HuH-7 (cell line): ENCODE results near the gene TRIM72.
"Not testable (repeated sequence)": the region's sequence is repeated elsewhere in the genome, so short reads cannot be mapped to it uniquely, and the experiment has no call there.

Experiments
- DNase-seq: peaks from one replicate; pipeline ENCODE4 v3.0.0; 2011; ENCODE audit warnings: low spot score

The TRIM72 gene

DNA sequence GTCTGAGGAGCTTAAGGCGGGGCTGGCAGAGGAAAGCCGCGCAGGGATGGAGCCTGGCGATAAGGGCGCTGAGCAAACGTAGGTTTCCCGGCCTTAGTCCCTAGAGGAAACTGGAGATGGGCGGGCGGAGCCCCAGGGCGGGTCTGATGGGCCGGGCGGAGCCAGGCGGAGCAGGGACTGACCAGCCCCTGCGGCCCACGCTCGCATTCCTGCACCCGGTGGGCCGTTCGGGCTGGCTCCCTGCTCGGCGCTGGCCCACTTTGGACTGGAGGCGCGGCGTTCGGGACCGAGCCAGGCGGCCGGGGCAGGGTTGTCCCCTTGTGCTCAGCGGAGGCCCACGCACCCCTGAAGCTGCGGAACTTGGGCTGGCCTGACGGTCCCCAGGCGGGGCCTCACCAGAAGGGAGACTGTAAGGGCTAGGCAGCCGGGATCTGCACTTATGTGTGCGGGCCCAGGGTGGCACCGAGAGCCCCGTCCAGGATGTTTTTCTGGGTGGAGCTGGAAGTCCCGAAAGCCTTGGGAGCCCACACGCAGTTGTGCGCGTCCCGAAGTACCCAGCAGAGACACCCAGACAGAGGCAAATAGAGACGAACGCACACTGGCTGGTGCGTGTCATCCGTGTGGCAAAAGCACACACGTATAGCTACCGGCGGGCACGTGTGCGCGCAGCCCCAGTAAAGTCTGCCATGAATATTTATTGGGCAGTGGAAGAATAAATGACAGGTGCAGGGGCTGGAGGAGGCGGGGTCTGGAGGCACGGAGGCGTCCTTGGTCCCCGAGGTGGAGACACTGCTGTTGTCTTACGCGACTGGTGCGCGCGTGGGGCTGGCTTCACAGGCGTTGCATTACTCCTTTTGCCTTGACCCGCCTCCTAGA lies 1.6 kb downstream of the TRIM72 start:
- peak; percentile 96 for DNase-seq

DNA sequence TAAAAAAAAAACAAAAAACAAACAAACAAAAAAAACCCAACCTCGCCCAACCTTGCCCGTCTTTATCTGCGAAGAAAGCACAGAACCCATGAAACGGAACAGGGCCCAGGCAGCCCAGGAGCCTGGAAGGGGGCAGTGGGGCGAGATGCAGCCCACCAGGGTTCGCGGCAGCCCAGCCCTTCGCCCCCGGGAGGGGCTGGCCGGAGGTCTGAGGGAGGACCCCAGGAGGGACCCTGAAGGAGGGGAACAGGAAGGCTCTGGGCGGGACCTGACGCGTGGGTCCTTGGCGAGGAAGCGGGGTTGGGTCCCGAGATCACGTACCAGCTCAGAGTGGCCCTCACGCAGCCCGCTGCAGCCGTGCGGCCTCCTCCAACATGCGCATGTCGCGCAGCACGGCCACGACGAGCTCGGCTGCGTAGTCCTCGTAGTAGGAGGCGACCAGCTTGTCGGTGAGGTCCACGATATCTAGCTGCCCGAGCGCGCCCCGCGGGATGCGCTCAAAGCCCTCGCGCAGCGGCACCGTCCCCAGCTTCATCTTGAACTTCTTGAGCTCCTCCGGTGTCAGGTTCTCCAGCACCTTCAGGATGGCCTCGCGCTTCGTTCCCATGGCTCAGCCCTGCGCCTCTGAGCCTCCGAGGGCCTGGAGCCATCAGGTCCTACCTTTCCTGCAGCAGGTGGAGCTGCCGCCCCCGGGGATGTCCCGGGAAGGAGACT lies 2.7 kb downstream of the TRIM72 start, which contains the start of gene PYDC1:
Gene PYDC1, minus strand, starts transcription at position 714 of the 714 bp plus-strand sequence. Its CDS starts 107 bp downstream, at position 607.
- DNase-seq, result no peak

DNA sequence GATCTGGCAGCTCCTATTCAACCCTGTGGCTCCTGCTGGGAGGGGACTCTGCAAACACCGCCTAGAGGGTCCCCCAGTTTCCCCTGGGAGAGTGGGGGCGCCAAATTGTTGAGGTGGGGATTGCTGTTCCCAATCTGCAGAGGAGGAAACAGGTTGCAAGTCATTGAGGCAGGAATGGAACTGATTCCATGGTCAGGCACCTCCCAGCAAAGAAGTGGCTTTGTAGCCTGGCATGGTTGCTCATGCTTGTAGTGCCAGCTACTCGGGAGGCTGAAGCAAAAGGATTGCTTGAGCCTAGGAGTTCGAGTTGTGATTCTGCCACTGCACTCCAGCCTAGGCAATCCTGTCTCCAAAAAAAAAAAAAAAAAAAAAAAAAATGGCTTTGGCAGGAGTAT lies 3.2 kb downstream of the TRIM72 start:
- no peak for DNase-seq

DNA sequence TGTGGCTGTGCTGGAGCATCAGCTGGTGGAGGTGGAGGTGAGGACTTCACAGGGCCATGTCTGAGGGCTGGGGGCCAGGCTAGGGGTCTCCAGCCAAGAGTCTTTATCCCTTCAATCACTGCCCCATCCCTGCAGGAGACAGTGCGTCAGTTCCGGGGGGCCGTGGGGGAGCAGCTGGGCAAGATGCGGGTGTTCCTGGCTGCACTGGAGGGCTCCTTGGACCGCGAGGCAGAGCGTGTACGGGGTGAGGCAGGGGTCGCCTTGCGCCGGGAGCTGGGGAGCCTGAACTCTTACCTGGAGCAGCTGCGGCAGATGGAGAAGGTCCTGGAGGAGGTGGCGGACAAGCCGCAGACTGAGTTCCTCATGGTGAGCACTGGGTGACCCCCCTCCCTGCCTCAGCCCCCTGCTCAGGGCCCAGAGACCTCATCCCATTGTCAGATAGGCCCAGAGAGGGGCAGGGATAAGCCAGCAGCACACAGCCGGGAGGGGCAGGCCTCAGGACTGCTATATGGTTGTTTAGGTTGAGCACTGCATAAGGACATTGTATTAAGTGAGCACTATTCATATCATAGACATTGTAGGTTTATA lies 5.3 kb downstream of the TRIM72 start:
- DNase-seq, result no peak

DNA sequence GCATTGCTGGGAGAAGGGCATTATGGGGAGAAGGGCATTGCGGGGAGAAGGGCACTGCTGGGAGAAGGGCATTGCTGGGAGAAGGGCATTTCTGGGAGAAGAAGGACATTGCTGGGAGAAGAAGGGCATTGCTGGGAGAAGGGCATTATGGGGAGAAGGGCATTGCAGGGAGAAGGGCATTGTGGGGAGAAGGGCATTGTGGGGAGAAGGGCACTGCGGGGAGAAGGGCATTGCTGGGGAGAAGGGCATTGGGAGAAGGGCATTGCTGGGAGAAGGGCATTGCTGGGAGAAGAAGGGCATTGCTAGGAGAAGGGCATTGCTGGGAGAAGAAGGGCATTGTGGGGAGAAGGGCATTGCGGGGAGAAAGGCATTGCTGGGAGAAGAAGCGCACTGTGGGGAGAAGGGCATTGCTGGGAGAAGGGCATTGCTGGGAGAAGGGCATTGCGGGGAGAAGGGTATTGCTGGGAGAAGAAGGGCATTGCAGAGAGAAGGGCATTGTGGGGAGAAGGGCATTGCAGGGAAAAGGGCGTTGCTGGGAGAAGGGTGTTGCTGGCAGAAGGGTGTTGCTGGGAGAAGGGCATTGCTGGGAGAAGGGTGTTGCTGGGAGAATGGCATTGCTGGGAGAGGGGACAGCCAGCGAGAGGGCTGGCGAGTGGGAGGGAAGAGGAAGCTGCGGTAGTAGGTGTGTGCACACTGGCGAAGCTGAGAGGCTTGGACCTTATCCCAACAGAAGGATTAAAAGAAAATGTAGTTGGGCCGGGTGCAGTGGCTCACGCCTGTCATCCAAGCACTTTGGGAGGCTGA lies 7.6 kb downstream of the TRIM72 start:
- DNase-seq, result no peak

DNA sequence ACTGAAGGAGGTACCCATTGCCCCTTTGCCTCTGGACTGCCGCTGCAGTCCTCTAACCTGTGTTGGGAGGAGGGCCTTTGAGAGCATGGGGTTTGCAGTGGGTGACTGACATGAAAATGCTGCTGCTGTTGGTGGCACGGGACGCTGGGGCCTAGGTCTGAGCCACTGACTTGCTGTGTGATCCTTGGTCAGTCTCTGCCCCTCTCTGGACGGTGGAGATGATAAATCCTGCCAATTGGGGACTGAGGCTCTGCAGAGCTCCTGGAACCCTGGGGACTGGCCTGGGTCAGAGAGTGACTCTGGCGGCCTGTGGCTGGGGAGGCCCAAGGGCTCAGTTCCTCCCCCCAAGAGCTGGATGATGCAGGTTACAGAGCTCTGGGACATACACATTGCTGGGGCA lies 9.1 kb downstream of the TRIM72 start:
- no peak for DNase-seq

DNA sequence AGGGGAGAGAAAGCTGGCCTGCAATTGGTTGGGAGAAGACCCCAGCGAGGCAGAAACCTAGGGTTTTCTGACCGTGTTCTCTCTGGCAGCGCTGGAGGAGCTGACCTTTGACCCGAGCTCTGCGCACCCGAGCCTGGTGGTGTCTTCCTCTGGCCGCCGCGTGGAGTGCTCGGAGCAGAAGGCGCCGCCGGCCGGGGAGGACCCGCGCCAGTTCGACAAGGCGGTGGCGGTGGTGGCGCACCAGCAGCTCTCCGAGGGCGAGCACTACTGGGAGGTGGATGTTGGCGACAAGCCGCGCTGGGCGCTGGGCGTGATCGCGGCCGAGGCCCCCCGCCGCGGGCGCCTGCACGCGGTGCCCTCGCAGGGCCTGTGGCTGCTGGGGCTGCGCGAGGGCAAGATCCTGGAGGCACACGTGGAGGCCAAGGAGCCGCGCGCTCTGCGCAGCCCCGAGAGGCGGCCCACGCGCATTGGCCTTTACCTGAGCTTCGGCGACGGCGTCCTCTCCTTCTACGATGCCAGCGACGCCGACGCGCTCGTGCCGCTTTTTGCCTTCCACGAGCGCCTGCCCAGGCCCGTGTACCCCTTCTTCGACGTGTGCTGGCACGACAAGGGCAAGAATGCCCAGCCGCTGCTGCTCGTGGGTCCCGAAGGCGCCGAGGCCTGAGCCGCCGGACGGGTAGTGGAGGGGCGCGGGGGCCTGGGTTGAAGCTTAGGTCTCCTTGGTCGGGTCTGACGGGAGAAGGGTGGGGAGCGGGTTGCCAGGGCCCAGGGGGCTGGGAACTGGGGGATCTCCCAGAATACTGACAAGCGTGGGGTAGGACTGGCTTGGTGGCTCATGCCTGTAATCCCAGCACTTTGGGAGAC lies 10.4 kb downstream of the TRIM72 start:
- DNase-seq, result peak; percentile 5

DNA sequence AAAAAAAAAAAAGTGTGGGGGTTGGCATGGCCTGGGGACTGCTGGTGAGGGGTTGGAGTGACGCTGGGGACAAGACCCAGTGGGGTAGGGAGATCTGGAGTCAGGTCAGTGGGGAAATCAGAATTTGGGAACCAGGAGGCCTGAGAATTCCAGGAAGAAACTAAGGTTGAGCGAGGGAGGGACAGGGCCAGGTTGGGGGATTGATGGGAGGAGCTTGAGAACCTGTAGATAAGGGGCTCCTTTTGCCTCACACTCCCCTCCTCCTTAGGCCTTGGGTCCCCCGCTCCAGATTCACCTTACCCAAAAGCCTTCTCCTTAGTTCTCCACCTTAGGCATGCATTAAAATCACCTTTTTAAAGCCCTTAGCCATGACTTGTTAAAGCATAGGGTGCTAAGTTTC lies 11.3 kb downstream of the TRIM72 start:
- no peak for DNase-seq

DNA sequence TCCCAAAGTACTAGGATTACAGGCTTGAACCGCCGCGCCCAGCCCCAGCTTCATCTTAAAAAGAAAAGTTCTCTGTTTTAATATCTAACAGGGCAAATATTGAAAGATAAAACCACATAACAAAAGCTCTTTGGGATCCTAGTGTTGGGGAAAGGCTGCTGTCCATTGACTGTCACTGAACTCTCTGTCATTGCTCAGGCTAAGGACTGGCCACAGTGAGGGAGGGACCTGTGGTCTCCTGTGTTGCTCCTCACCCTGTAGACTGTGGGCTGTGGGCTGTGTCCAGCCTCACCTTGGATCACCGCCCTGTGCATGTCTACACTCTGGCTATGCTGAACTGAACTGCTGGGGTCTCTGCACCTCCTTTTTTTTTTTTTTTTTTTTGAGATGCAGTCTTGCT lies 14.3 kb downstream of the TRIM72 start:
- no peak for DNase-seq

DNA sequence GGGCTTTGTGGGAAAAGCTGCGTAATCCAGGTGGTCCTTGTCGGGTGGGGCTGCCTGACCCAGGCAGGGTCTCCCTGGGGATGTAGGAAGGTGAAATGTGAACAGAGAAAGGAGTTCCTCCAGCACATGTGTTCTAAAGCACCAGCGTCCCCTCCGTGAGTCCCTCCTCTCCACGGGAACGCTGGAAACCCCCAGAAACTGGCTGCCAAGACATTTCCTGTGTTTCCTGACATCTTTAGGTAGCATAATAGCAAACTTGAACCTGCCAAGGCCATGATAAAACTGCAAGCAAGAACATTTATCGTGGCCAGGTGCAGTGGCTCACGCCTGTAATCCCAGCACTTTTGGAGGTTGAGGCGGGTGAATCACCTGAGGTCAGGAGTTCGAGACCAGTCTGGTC lies 15.6 kb downstream of the TRIM72 start:
- DNase-seq, result no peak

DNA sequence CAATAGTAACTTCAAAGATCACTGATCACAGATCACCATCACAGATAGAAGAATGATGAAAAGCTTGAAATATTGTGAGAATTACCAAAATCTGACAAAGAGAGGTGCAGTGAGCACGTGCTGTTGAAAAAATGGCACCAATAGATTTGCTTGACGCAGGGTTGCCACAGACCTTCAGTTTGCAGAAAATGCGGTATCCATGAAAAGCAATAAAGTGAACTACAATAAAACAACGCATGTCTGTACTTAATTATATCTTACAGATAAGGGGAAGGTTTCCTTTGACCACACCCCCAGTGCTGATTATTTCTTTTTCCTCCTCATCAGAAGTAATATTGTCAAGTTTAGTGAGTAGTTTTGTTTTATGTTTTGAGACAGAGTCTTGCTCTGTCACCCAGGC lies 24.1 kb downstream of the TRIM72 start:
- no peak for DNase-seq

DNA sequence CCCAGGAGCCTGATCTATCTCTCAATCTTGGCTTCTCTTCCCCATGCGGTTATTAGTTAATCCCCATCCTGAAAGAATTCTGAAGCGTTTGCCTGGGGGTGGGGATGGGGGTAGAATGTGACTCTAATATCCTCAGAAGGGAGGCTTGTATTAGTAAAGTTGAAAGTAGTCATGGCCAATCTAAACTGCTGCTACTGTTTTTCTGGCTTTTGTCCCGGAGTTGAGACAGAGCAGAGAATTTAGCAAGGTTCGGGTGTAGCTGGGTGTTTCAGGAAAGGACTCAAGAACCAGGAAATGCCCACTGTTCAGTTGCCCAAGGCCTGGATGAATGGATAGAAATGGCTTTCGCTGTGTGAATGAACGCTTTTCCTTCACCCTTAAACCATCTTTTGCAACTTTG lies 28.3 kb downstream of the TRIM72 start:
- no peak for DNase-seq

DNA sequence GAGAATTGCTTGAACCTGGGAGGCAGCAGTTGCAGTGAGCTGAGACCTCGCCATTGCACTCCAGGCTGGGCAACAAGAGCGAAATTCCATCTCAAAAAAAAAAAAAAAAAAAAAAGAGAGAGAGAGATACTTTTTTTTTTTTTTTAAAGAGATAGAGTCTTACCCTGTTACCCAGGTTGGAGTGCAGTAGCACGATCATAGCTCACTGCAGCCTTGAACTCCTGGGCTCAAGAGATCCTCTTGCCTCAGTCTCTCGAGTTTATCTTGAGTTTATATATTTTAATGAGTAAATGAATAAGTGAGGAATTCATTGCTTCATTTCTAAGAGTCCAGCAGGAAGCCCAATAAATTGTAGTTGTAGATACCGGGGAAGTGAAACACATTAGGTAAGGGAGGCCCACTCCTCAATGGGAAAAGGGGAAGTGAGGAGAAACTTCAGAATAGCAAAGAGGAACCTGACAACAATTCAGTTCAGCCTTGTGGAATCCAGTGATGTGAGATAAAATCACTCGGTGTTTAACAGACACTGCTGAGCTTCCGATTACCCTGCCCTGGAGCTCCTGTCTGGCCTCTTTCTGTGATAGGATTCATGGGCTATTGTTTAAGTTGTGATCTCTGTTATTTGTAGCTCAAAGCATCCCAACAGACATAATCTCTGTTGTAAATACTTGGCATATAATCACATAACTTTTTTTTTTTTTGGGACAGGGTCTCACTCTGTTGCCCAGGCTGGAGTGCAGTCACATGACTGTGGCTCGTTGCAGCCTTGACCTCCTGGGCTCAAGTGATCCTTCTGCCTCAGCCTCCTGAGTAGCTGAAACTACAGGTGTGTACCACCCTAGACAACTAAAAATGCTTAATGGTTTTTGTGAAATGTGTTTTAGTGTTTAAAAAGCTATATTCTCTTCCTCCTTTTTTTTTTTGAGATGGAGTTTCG lies 30.1 kb downstream of the TRIM72 start:
- no peak for DNase-seq

DNA sequence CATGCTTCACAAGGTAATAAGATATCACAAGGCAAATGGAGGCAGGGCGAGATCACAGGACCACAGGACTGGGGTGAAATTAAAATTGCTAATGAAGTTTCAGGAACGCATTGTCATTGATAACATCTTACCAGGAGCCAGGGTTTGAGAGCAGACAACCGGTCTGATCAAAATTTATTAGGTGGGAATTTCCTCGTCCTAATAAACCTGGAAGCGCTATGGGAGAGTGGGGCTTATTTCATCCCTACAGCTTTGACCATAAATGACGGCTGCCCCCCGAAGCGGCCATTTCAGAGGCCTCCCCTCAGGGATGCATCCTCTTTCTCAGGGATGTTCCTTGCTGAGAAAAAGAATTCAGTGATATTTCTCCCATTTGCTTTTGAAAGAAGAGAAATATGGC lies 31.7 kb downstream of the TRIM72 start:
- not testable (repeated sequence) for DNase-seq

DNA sequence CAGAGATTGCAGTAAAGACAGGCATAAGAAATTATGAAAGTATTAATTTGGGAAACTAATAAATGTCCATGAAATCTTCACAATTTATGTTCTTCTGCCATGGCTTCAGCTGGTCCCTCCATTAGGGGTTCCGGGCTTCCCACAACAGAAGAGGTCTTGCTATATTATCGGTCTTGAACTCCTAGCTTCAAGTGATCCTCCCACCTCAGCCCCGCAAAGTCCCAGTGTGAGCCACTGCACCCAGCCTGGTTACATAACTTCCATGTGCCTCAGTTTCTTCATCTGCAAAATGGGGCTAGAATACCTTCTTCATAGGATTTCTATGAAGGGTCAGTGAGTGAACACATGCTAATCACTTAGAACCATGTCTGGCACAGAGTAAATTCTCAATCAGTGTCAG lies 32.4 kb downstream of the TRIM72 start:
- DNase-seq, result no peak

DNA sequence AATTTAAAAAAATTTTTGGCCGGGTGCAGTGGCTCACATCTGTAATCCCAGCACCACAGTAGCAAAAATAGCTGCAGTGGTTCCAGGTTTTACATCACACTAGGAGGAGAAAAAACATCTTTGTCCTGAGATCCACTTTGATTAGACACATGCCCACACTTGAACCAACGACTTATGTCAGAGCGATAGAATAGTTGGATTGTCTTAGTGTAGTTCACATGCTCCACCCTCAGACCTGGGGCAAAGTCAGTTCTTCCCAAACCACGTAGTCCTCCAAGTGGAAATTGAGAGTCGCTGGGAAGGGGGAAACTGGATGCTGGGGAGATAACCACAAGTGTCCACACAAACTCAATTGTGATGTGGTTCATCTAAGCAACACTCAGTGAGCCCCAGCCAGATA lies 34.4 kb downstream of the TRIM72 start:
- no peak for DNase-seq

DNA sequence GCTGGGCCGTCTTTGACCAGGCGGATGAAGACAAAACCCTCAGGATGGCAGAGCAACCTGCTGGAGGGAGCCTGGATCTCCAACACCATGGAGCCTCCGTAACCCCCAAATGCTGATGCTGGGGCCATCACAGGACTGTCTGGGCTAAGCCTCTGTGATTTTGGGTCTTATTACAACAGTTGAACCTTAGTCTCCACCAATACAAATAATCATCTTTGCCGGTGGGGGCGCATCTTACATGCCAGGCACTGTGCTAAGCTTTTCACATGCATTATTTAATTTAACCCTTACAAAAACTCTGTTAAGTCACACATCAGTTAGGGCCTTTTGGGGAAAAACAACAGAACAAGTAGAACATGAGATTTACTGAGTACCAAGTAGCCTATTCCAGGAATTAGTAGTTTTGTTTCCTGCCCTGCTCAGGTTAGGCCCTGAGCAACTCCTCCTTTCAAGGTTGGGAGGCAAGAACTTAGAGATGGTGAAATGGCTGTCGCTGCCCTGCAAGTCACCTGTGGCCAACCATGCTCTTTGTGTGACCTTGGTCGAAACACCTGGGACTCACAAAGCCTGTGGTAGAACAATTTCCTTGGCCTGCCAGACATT lies 37.0 kb downstream of the TRIM72 start:
- no peak for DNase-seq

DNA sequence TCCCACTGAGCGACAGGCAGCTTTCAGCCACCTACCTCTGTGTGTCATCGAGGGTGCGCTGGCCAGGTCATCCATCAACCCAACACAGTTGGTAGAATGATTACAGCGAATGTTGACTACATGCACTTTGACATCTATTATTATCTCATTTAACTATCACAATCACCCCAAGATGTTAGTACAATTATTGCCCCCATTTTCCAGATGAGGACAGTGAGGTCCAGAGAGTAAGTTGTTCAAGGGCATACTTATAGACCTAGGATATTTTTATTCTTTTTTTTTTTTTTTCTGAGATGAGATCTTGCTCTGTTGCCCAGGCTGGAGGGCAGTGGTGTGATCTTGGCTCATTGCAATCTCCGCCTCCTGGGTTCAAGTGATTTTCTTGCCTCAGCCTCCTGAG lies 37.5 kb downstream of the TRIM72 start:
- DNase-seq, result no peak

DNA sequence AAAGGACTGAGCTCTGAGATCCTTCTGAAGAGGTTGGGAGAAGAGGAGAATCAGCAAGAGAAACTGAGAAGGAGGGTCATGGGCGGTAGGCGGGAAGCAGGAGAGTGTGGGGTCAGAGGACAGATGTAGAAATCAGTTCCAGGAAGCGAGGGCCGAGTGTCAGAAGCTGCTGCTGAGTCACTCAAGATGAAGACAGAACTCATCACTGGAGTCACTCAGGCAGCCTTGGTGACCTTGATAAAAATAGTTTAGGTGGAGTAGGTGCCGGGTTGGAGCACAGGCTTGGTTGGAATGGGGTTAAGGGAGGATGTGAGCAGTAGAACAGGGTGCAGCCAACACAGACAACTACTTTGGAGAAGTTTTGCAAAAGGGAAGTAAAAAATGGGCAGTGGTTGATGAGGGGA lies 39.7 kb downstream of the TRIM72 start:
- DNase-seq, result peak; percentile 26

DNA sequence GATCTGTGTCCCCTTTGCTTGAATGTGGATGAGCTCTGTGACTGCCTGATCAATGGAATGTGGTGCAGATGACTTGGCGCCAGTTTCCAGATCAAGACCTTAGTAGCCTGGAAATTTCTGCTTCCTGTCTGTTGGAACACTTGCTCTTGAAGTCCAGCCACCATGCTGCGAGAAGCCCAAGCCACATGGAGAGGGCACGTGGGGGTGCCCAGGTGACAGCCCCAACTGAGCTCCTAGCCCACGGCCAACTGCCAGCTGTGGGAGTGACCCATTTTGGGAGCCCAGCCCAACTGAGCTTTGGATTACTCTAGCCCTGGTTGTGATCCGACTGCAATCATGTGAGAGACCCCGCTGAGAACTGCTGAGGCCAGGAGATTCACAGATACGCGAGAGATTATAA lies 42.5 kb downstream of the TRIM72 start:
- DNase-seq, result no peak
